ENCODE results near the gene BRD4. TPM values are rescaled to one million over a fixed set of nuclear protein-coding genes. Genes with fewer than 3 reads are reported as not detected.

BRD4 gene
- total RNA-seq, 2 experiments from 2014 or later = 33.6 to 143 TPM

GRCh38 chr19:15372470-15372869 lies 40.1 kb upstream of the BRD4 start:
- Histone ChIP-seq H3K4me1 (ENCODE audit: insufficient read depth, low read length, poor library complexity, severe bottlenecking) (peaks cover 14% of the 10 kb centered on the region), H3K79me2 (ENCODE audit: insufficient read depth, low read depth, low read length) (peaks cover 43% of the 10 kb centered on the region), H3K4me3 (ENCODE audit: low read depth, low read length, poor library complexity, severe bottlenecking) (no peak overlapping the region), H3K36me3 (ENCODE audit: insufficient read depth, low read length) (peaks cover 84% of the 10 kb centered on the region), H3K9me3 (ENCODE audit: low read length) (no peaks in the 10 kb centered on the region), H2AFZ (ENCODE audit: low read length) (no peak overlapping the region), H4K20me1 (ENCODE audit: insufficient read depth, low read length) (peaks cover 11% of the 10 kb centered on the region; the same call in 1 of the 2 replicates), H3K4me2 (ENCODE audit: low read length) (no peak overlapping the region), H3K27ac (ENCODE audit: low read depth, low read length, poor library complexity, severe bottlenecking) (no peak overlapping the region), H3K9me2 (ENCODE audit: insufficient read depth, low read length) (no peaks in the 10 kb centered on the region)
- POLR2A ChIA-PET = no interaction called here
- no TSS peak for BruUV-seq (replicated peaks)
- intact Hi-C loops (cut with micrococcal nuclease; ENCODE audit: unreplicated experiment) = no loop called here
- no peak for TF ChIP-seq CTCF (conservative IDR thresholded peaks at IDR 0.05; ENCODE audit: low read length)
- no peak for TF ChIP-seq EZH2phosphoT487 (IDR thresholded peaks at IDR 0.05; ENCODE audit: borderline replicate concordance, low read depth, low read length)
- DNase-seq (ENCODE audit: low spot score) = no peak
- CTCF ChIA-PET (ENCODE audit: unreplicated experiment) = no interaction called here

DNA sequence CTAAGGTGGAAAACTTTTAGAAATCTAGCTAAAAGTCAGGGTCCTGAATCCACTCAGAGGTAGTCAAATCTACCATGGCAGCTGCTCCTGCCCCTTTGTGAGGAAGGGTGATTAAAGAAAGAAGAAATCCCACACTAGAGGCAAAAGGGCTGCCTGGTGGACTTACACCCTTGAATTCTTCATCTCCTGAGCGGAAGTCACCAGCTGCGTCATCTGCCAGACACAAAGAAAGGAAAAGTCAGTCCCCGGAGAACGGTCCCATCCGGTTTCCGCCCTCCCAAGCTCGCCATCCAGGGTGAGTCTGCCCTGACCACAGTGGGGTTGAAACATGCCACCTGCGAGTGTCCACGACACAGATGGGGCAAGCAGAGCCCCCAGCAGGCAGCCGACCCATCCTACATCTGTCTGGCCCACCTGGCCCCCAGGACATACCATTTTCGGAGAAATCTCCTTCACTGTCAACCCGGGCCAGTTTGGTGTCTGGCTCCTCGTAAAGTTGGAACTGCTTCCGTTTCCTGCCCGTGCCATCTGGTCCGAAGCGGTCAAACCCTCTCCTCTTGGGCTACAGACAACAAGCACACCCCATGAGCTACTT lies 39.5 kb upstream of the BRD4 start:
- peaks cover 37% of the 10 kb centered on the region for H3K79me2 ChIP-seq (ENCODE audit: insufficient read depth, low read depth, low read length)
- POLR2A ChIA-PET = no interaction called here
- H3K27ac ChIP-seq (ENCODE audit: low read depth, low read length, poor library complexity, severe bottlenecking) = no peak overlapping the region
- intact Hi-C loops (cut with micrococcal nuclease; ENCODE audit: unreplicated experiment) = no loop called here
- no TSS peak for BruUV-seq (replicated peaks)
- no peak overlapping the region for H2AFZ ChIP-seq (ENCODE audit: low read length)
- DNase-seq (ENCODE audit: low spot score) = no peak
- no peak overlapping the region for H3K4me2 ChIP-seq (ENCODE audit: low read length)
- peaks cover 7% of the 10 kb centered on the region; the same call in 1 of the 2 replicates for H4K20me1 ChIP-seq (ENCODE audit: insufficient read depth, low read length)
- H3K4me3 ChIP-seq (ENCODE audit: low read depth, low read length, poor library complexity, severe bottlenecking) = no peak overlapping the region
- no peaks in the 10 kb centered on the region for H3K9me2 ChIP-seq (ENCODE audit: insufficient read depth, low read length)
- no peaks in the 10 kb centered on the region for H3K9me3 ChIP-seq (ENCODE audit: low read length)
- peaks cover 90% of the 10 kb centered on the region for H3K36me3 ChIP-seq (ENCODE audit: insufficient read depth, low read length)
- peaks cover 8% of the 10 kb centered on the region for H3K4me1 ChIP-seq (ENCODE audit: insufficient read depth, low read length, poor library complexity, severe bottlenecking)
- CTCF ChIA-PET (ENCODE audit: unreplicated experiment) = no interaction called here
- no peak for TF ChIP-seq CTCF (conservative IDR thresholded peaks at IDR 0.05; ENCODE audit: low read length)
- no peak for TF ChIP-seq EZH2phosphoT487 (IDR thresholded peaks at IDR 0.05; ENCODE audit: borderline replicate concordance, low read depth, low read length)

DNA sequence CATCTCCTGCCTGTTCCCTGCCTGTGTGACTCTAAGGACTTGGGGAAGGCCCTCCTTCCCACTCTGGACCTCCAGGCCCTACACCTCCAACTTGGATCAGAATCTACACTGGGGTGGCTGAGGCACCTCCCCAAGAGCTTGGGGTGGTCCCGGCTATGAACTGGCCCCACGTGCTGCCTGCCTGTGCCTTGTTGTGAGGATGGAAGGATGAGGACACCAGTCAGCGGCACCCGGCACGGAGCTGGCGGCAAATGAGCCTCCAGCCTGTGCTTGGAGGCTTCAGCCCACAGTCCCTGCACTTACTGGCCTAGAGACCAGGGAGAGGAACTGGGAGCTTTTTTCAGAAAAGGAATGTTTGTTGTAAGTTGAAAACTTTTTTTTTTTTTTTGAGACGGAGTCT lies 38.8 kb upstream of the BRD4 start:
- Histone ChIP-seq H3K9me2 (ENCODE audit: insufficient read depth, low read length) (no peaks in the 10 kb centered on the region), H3K36me3 (ENCODE audit: insufficient read depth, low read length) (peaks cover 95% of the 10 kb centered on the region), H4K20me1 (ENCODE audit: insufficient read depth, low read length) (peaks cover 5% of the 10 kb centered on the region; the same call in 1 of the 2 replicates), H2AFZ (ENCODE audit: low read length) (no peak overlapping the region), H3K9me3 (ENCODE audit: low read length) (no peaks in the 10 kb centered on the region), H3K4me2 (ENCODE audit: low read length) (no peak overlapping the region), H3K4me1 (ENCODE audit: insufficient read depth, low read length, poor library complexity, severe bottlenecking) (peaks cover under 1% of the 10 kb centered on the region), H3K79me2 (ENCODE audit: insufficient read depth, low read depth, low read length) (peaks cover 29% of the 10 kb centered on the region), H3K4me3 (ENCODE audit: low read depth, low read length, poor library complexity, severe bottlenecking) (no peak overlapping the region), H3K27ac (ENCODE audit: low read depth, low read length, poor library complexity, severe bottlenecking) (no peak overlapping the region)
- no peak for DNase-seq (ENCODE audit: low spot score)
- ChIA-PET CTCF (ENCODE audit: unreplicated experiment) (no interaction called here), POLR2A (no interaction called here)
- TF ChIP-seq EZH2phosphoT487 (IDR thresholded peaks at IDR 0.05; ENCODE audit: borderline replicate concordance, low read depth, low read length) = no peak
- intact Hi-C loops (cut with micrococcal nuclease; ENCODE audit: unreplicated experiment) = no loop called here
- BruUV-seq (replicated peaks) = no TSS peak

Data from OCI-LY7 (cell line).